AG10803 (cell line): Measurements from ENCODE around the gene CTSZ.

Source experiments
- DNase-seq: peaks from one replicate; pipeline ENCODE4 v3.0.0; 2010; ENCODE audit warnings: low read depth
- H3K4me3 ChIP-seq: 2 replicates; pipeline ENCODE4 v1.5.1; 2011; ENCODE audit warnings: mild to moderate bottlenecking, low read length, control low read depth
- CTCF ChIP-seq: conservative IDR thresholded peaks from 2 replicates; pipeline ENCODE4 v1.5.1; 2011; ENCODE audit warnings: mild to moderate bottlenecking, low read length, control low read depth, inconsistent platforms

CTSZ gene

GRCh38 chr20:59006864-59007664, at the start of gene CTSZ:
Gene CTSZ, minus strand, starts transcription at chr20:59007254. Its CDS starts 126 bp downstream, at chr20:59007128.
- H3K4me3 ChIP-seq, result peak within 1 kb of the TSS; percentile 85
- no peak for TF ChIP-seq CTCF
- peak; percentile 57 for DNase-seq

DNA sequence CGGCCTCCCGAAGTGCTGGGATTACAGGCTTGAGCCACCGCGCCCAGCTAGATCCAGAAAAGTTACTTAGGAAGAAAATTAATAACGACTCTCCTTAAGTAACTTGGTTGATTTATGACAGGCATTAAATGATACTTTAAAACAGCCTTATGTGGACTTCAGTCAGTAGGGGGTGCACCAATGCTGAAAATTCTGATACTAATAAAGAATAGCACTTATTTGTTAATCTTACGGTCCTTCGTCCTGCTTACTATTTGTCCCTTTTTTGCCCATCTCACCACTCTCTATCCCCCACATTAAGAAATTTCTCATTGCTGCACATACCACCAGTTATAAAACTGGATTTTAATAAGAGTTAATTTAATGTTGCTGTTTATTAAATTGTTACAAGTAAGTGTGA, 48.2 kb upstream of the CTSZ start:
- DNase-seq, result no peak
- no peak overlapping the region for H3K4me3 ChIP-seq
- TF ChIP-seq CTCF, result peak; percentile 39

DNA sequence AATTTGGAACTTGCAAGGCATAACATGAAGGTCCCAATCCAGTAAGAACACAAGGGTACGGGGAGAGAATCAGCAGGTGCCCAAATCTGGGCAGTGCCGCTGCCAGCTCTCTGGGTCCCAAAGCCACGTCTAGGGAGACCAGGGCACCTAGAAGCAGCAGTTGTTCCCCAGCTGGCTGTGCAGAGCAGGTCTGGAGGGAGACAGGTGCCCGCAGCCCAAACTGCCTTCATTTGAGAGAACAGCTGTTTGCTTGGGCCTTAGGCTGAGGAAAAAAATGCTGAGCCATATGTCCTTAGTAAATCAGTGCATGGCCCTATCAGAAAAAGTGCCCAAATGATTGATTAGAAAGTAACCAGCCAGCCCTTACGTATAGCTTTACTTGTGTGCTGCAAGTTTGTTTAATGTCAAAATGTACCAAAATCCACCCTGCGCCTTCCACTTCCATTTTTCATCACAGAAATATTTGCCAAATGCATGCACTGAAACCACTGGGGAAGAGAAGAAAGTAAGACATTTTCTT, 44.7 kb upstream of the CTSZ start:
- H3K4me3 ChIP-seq, result no peak overlapping the region
- TF ChIP-seq CTCF, result no peak
- no peak for DNase-seq

DNA sequence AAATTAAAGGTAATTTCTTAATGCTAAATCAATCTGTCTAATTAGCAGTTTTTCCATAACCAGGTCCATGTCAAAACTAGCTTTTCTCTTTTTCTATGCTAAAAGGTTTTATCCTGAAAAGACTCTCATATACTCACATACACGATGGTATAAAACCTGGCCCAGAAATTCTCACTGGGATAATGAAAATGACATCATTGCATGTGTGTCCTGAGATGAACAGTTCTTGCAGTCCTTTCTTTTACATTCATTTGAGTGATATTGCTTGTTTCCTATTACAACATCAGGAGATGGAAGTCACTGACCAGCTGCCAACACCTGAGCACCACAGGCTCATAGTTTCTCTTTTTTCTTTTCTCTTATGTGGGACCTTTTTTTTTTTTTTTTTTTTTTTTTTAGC, 43.4 kb upstream of the CTSZ start:
- no peak for TF ChIP-seq CTCF
- no peak for DNase-seq
- H3K4me3 ChIP-seq, result no peak overlapping the region

GRCh38 chr20:59048681-59049030, 41.6 kb upstream of the CTSZ start:
- no peak for TF ChIP-seq CTCF
- no peak for DNase-seq
- no peak overlapping the region for H3K4me3 ChIP-seq

- DNase-seq, result peak; percentile 59
- H3K4me3 ChIP-seq, result peak overlapping the region; percentile 33
- TF ChIP-seq CTCF, result no peak
Observed at GRCh38 chr20:59047938-59048680, 41.1 kb upstream of the CTSZ start.
